ENCODE measurements around the gene ADI1.

DNA sequence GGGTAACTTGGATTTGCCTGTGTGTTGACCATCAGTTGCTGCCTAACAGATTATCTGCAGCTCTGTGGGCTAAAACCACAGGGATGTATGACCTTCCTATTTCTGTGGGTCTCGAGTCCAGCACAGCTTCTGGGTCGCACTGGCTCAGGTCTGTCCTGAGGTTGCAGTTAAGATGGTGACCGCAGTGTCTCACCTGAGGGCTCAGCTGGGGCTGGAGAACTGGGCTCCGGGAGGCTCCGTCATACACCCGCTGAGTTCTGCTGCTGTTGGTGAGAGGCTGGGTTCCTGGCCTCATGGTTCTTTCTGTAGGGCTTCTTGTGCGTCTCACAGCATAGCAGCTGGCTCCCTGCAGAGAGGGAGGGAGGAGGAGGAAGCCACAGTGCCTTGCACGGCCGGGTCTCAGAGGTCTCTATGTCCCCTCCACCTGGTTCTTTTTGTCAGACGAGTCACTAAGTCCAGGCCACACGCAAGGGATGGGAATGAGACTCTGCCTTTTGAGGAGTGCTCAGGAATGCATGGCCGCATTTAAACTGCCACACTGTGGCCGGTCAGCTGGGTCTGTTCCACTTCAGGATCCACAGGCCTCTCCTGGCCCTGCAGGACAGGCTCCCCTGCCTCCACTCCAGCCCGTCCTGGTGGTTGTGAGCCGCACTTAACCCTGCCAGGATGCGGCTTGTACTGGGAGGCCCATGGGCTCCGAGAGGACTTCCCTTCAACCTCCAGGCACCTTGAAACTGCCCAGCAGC is 67.2 kb downstream of the ADI1 start:
- TF ChIP-seq, protein P1, sequence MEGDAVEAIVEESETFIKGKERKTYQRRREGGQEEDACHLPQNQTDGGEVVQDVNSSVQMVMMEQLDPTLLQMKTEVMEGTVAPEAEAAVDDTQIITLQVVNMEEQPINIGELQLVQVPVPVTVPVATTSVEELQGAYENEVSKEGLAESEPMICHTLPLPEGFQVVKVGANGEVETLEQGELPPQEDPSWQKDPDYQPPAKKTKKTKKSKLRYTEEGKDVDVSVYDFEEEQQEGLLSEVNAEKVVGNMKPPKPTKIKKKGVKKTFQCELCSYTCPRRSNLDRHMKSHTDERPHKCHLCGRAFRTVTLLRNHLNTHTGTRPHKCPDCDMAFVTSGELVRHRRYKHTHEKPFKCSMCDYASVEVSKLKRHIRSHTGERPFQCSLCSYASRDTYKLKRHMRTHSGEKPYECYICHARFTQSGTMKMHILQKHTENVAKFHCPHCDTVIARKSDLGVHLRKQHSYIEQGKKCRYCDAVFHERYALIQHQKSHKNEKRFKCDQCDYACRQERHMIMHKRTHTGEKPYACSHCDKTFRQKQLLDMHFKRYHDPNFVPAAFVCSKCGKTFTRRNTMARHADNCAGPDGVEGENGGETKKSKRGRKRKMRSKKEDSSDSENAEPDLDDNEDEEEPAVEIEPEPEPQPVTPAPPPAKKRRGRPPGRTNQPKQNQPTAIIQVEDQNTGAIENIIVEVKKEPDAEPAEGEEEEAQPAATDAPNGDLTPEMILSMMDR (IDR thresholded peaks at IDR 0.05; ENCODE audit: insufficient read depth, low read depth, low read length) = no peak
- no peak for TF ChIP-seq EZH2 (IDR thresholded peaks at IDR 0.05; ENCODE audit: insufficient read depth, low read length)

Measured in astrocyte (in vitro differentiated cells and primary cell).